Measurements from ENCODE around the gene SPRR2B.
"Not testable (repeated sequence)": the region's sequence is repeated elsewhere in the genome, so short reads cannot be mapped to it uniquely, and the experiment has no call there.

SPRR2B gene

DNA sequence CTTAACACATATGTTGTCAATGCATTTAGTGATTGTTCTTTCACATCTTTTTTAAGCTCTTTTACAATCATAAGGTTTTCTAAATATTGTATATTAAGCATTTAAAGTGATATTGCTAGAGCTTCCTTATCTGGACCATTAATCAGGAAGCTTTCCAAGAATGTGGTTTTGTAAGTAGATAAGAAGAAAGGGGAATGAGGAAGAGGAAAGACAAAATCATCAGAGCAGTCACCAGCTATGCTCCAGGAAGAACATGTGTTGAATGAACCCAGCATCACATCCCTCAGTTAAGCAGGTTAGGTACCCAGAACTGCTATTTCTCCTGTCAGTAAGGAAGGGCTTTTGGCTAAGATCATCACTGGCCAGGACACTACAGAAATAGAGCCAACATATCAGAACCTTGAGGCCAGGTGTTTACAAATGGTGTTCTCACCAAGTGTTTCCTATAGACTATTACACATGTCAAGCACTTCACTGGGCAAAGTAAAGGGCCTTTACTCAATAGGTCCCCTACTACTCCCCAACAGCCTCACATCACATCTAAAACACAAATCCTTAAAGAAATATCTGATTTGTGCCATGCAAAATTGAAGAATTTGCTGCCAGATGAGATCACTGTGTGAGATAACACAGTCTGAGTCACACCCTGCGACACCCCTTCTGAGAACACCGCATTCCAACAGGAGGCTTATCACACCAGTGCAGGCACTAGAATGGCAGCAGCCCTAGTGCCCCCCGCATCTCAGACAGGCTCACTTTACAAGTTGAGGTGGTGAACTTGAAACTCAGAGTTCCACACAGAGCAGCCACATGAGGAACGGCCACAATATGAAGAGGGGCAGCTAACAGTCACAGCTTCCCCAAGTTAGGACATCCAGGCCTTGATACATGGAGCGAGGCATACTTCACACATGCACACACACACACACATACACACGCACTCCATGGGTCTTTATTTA, 12.3 kb downstream of the SPRR2B start:
- in situ Hi-C loops (cut with MboI; ENCODE audit: low pct_unique_long_range_greater_than_20kb, low sequenced_read_pairs, unreplicated experiment) = no loop called here
- TF ChIP-seq, protein P1, sequence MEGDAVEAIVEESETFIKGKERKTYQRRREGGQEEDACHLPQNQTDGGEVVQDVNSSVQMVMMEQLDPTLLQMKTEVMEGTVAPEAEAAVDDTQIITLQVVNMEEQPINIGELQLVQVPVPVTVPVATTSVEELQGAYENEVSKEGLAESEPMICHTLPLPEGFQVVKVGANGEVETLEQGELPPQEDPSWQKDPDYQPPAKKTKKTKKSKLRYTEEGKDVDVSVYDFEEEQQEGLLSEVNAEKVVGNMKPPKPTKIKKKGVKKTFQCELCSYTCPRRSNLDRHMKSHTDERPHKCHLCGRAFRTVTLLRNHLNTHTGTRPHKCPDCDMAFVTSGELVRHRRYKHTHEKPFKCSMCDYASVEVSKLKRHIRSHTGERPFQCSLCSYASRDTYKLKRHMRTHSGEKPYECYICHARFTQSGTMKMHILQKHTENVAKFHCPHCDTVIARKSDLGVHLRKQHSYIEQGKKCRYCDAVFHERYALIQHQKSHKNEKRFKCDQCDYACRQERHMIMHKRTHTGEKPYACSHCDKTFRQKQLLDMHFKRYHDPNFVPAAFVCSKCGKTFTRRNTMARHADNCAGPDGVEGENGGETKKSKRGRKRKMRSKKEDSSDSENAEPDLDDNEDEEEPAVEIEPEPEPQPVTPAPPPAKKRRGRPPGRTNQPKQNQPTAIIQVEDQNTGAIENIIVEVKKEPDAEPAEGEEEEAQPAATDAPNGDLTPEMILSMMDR (IDR thresholded peaks at IDR 0.05; ENCODE audit: extremely low read depth, insufficient read depth, missing control alignments) = no peak
- DNase-seq (ENCODE audit: low spot score) = no peak

DNA sequence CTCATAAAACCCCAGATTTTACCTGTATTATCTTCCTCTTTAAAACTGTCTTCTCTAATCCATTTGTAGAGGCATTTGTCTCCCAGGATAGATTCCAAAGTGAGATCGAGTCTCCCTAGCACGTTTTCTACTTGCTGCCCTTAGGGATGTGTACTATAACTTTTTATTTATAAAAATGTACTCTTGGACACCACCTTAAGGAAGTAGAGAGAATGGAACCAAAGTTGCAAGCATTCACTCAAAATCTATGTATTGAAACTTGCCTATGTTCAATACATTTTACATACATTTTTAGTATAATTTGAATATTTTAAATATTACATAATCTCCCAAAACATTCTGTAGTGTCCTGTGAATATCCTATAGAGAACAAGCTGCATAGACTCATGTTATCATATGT, 13.3 kb downstream of the SPRR2B start:
- TF ChIP-seq, protein P1 (IDR thresholded peaks at IDR 0.05; ENCODE audit: extremely low read depth, insufficient read depth, missing control alignments) = no peak
- DNase-seq (ENCODE audit: low spot score) = no peak
- in situ Hi-C loops (cut with MboI; ENCODE audit: low pct_unique_long_range_greater_than_20kb, low sequenced_read_pairs, unreplicated experiment) = no loop called here

DNA sequence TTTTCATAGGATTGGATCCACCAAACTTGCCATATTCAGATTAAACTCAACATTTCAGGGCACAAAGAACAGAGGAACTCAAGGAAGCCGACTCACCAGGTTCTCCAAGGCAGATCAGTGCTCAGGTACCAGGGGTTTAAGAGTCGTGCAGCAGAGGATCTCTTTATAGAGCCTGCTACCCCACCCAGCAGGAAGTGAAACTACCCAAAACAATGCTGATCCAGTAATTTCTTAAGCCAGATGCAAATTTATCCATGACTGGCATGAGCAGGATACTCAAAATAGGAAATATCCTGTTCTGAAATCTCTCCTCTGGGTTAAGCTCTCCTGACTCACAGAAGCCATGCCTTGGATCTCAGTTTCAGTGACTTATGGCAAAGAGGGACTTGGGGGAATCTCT, 14.0 kb downstream of the SPRR2B start, which contains the start of gene SPRR2A:
SPRR2A (minus strand) TSS at position 138 of the 400 bp plus-strand sequence. CDS start 777 bp downstream, outside the sequence.
- TF ChIP-seq, protein P1 (IDR thresholded peaks at IDR 0.05; ENCODE audit: extremely low read depth, insufficient read depth, missing control alignments) = no peak
- no peak for DNase-seq (ENCODE audit: low spot score)
- in situ Hi-C loops (cut with MboI; ENCODE audit: low pct_unique_long_range_greater_than_20kb, low sequenced_read_pairs, unreplicated experiment) = no loop called here

DNA sequence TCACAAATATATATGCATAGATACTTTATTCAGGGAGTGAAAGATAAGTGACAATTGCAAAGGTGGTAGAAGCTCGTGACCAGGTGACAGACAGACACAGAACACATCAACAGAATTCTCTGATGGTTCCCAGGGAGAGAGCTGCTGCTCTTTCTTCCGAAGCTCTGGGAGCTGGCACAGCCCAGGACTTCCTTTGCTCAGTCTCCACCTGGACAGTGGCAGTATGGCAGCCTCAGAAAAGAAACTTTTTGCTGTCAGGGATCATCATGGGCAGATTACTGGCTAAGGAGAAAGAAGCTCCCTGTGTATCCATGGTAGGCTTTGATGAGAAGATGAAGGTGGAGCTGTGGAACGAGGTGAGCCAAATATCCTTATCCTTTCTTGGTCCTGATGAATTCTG, 15.3 kb downstream of the SPRR2B start:
- DNase-seq (ENCODE audit: low spot score); in situ Hi-C loops (cut with MboI; ENCODE audit: low pct_unique_long_range_greater_than_20kb, low sequenced_read_pairs, unreplicated experiment): not testable (repeated sequence)

DNA sequence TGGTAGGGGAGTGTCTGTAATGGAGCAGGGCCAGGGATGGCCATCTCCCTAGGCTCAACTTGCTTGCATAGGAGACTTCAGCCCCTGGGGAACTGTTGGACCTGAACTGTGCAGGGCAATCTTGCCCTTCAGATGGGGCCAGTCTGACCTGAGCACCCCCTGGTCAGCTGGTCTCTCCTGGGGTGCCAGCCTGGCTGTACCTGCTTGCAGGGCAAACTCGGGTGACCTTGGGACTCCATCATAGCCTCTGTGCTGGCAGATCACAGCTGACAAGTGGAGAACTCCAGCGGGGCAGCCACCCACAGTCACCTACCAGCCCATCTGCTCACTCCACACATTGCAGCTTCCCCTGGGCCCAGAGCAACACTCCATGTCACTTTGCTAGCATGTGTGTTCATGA, 22.2 kb downstream of the SPRR2B start:
- no peak for DNase-seq (ENCODE audit: low spot score)
- TF ChIP-seq, protein P1 (IDR thresholded peaks at IDR 0.05; ENCODE audit: extremely low read depth, insufficient read depth, missing control alignments) = no peak
- in situ Hi-C loops (cut with MboI; ENCODE audit: low pct_unique_long_range_greater_than_20kb, low sequenced_read_pairs, unreplicated experiment) = no loop called here

DNA sequence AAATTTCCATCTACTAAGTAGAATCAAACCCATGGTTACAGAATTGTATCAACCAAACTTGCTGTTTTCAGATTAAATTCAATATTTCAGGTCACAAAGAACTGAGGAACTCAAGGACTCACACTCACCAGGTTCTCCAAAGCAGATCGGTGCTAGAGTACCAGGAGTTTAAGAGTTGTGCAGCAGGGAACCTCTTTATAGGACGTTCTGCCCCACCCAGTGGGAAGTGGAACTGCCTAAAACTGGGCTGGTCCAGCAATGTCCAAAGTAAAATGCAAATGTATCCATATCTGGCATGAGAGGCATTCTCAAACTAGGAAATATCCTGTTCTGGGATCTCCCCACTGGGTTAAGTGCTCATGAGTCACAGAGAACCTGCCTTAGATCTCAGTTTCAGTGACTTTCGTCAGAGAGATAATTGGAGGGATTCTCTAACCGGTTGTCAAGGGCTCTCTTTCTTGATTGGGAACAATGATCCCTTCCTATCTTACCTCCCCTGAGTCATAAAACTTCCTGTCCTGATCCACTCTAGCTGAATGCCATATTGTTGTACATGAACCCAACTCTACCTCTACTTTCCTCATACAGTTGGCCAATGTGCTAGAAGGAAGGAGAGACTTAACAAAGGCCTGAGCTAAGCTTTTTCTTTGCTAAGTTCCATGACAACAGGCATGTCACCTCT, 30.3 kb downstream of the SPRR2B start, which contains the start of gene SPRR2D:
SPRR2D (minus strand) TSS at position 171 of the 682 bp plus-strand sequence. CDS start 774 bp downstream, outside the sequence.
- TF ChIP-seq, protein P1 (IDR thresholded peaks at IDR 0.05; ENCODE audit: extremely low read depth, insufficient read depth, missing control alignments) = no peak
- no peak for DNase-seq (ENCODE audit: low spot score)
- in situ Hi-C loops (cut with MboI; ENCODE audit: low pct_unique_long_range_greater_than_20kb, low sequenced_read_pairs, unreplicated experiment) = no loop called here
